8988T (cell line): Measurements from ENCODE around the gene DHX35.
"Not testable (repeated sequence)": the region's sequence is repeated elsewhere in the genome, so short reads cannot be mapped to it uniquely, and the experiment has no call there.

Experiments
- DNase-seq: peaks from one replicate; pipeline ENCODE4 v3.0.0; 2011

DHX35 gene

DNA sequence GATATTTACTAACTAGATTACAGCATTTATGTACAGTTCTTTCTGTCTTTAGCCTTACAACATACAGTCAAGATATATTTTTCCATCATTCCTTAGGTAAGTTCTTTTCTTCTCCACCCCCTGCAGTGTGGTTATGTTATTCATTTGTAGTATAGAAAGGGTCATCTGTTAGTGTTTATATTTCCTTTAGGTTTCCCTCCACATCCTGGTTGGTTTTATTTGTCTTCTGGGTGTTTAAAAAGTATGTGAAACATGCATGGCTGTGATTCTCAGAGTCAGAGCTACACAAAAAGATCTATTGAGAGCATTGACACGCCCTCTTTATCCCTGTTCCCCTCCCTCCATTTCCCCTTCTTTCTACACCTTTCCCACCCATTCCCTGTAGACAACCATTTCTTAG lies 20.1 kb downstream of the DHX35 start:
- no peak for DNase-seq

GRCh38 chr20:38985060-38985459 lies 22.9 kb downstream of the DHX35 start:
- no peak for DNase-seq

DNA sequence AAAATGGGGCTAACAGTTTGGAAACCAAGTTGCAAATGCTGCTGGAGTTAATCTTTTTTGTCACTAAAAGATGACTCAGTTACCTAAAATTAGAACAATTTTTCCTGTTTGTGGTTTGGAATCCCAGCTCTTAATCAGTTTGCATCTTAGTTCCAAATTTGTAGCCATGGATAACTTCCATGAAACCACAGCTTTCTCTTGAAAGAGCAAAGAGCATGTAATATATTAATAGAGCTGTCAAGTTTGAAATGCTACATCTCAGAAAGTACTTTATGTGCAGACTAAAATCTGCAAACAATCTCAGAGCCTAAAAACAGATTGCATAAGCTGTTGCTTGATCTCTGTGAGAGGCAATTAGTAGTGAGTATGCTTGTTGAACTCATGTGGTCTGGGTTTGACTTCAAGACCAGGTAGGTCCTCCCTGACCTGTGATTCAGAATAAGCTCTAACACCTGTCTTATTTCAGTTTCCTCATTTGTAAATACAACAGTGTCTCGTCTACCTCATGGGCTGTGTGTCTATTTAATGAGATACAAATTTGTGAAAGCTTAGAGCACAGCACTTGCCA lies 23.5 kb downstream of the DHX35 start:
- no peak for DNase-seq

DNA sequence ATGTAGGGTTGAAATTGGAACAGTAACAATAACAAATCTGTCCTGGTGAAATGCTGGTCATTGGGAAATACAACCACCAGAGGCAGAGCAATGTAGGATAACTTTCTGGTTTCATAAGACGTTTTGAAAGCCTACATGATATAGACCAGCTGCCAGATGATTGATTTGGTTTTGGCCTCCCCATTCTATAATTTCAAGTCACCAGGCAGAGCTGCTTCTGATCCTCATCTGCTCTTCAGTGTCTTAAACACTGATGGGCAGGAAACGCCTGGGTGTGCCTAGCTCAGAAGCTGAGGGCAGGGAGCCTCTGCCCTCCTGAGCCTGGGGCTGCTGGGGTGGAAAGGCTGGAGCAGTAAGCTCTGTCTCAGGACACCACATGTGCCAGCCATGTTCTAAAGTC lies 24.5 kb downstream of the DHX35 start:
- no peak for DNase-seq

- no peak for DNase-seq
Observed at GRCh38 chr20:38987777-38988176, 25.6 kb downstream of the DHX35 start.

- DNase-seq, result no peak
Observed at GRCh38 chr20:38990728-38991127, 28.6 kb downstream of the DHX35 start.

DNA sequence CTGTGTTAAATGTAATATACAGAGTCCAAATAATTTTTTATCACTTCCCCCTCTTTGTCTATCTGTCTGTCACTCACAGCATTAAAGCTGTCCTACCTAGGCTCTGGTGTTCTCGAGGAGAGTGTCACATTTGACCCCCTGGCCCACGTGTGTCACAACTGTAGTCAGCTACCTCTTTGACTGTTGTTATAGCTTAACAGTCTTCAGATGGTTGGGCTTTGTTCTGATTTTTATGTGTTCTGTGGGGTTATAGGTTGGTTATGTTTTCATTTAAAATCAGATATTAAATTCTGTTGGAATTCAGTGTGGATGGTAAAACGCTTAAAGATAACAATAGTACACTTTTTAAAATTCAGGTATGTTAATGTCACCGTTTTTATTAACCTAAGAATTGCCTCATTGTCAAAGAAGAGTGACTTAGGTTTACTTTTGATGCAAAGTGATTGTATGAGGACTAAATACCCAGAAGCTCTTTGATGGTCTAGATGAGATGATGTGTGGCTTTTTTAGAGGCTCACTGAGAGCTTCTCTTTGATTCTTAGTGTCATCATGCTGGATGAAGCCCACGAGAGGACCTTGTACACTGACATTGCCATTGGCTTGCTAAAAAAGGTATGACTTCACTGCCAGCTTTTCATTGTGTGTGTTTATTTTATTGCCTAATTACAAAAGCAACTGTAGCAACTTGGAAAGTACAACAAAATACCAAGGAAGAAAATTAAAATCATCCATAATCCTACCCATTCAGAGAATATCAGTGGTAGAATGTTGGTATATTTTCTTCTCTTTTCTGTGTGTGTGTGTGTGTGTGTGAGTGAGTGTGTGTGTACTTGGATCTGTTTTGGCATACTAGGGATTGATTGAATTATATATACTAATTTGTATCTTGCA lies 29.9 kb downstream of the DHX35 start:
- DNase-seq, result no peak

DNA sequence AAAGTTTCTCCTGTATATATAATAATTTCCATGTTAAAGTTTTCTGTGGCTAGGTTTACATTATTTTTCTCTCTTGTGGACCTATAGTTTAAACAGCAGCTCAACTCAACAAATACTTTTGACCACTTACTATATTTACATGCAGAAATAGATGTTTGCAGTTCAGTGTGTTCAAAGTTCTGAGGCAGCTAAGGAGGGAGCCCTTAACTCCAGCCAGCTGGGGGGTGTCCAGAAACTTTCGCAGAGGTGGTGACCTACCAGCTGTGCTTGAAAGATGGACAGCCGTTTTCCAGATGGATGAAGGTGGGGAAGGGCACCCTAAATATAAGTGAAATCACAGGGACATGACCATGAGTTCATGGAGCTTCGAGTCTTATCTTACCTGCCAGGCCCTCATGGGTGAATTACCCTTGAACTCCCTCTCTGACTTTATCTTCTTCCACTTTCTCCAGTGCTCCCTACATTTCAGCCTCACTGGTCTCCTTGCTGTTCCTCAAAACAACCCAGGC lies 33.4 kb downstream of the DHX35 start:
- no peak for DNase-seq

- not testable (repeated sequence) for DNase-seq
Observed at GRCh38 chr20:38996866-38997265, 34.7 kb downstream of the DHX35 start.

DNA sequence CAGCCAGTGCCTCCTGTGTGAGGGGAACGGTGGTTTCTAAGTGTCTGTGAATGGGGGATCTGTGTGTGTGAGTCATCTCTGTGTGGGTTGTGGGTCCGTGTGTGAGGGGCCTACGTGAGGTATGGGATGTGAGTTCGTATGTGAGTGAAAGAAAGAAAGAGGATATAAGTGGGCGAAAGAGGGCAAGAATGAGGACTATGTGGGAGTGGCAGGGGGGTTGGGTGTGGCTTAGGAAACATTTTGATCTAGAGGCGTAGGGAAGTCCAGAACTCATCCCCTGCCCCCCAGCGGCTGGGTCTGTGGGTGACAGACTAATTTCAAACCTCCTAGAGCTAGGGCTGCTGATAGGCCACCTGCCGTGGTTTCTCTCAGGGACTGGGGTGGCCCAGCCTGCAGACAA lies 35.5 kb downstream of the DHX35 start:
- DNase-seq, result no peak

DNA sequence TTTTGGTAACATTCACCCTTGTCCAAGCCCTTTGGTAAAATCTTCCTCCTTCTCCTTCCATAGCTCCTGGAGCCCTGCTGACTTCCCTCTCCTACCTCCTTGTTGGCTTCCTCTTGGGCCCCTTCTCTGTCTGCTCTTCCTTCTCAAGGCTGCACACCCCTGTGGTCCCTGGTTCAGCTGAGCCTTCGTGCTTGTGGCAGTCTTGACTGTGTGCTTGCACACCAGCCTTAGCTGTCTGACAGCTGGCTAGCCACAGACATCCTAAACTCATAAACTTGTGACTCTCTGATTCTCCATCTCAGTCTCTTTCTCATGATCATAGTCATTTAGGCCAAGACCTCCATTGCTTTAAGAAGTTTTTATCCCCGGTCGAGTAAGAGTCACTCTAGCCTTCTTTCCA lies 37.1 kb downstream of the DHX35 start:
- no peak for DNase-seq

DNA sequence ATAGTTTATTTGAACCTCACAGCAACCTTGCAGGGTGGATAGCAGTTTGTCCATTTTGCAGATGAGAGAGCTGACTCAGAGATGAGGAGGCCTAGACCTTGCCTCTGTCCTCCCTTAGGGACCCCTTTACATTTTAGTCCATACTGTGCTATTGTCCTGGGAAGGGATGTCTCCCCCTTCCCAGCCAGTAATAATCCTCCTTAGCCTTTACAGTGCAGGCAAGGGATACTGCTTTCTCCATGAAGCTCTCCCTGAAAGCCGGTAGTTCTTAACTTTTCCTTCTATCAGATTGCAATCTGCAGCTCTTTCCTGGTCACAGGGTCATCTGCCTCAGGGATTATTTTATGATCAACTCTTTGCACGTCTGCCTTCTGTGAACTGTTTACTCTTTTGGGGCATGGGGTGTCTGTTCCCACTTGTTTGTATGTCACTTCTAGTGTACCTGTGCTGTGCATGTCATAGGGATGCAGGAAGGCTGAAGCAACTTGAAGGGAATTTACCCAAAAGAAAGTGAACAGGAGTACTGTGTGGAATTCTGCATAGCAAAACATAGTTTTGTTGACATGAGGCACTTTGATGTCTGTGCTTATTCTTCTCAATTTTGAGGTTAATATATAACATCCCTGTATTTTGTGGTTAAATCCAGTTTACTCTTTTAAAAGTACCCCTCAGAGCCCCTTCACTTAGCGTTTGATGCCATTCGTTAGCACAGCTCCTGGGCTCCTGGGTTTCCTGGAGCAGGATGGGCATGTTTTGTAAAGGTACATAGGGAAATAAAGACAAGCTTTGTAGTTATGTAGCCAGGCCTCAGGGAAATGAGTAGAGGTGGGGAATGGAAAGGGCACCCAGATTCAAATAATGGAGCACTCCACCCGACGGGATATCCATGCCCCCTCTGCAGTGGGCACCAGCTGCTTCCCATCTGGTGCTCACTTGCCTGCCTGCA lies 38.1 kb downstream of the DHX35 start:
- no peak for DNase-seq

GRCh38 chr20:39004508-39004907 lies 42.4 kb downstream of the DHX35 start:
- no peak for DNase-seq

DNA sequence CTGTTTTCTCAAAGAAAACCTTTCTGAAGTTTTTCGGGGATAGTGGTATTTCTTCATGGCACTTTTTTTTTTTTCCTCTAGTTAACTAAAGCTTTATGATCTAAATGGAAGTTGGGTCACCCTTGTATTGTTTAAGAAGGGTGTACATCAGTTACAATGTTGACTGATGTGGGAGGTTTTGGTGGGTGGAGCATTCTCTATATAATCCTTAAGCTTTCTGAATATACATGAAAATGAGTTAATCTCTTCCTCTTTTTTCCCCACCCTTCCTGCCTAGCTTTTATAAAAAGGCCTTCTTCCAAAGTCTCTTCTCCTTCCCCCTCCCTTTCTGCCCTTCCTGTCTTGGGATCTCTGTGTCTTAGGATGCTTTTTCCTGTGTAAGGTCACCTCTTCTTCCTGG lies 47.2 kb downstream of the DHX35 start:
- DNase-seq, result no peak

DNA sequence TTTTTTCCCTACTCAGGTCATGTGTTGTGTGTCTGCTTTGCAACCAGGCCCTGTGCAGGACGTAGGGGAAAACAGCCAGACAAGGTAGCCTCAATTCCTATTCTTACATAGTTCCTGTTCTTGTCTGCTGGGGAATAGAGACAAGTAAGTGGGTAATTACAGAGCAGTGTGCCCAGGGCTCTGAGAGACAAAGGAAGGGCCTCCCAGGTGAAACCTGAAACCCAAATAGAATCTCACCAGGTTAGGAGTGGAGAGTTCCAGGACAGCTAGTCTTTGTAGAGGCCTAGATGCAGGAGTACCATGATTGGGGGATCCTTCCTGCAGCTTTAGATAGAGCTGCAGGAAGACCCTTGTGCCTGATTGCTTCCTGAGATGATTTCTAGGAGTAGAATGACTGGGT lies 48.4 kb downstream of the DHX35 start:
- DNase-seq, result no peak

GRCh38 chr20:39013662-39014109 lies 51.5 kb downstream of the DHX35 start:
- DNase-seq, result no peak

DNA sequence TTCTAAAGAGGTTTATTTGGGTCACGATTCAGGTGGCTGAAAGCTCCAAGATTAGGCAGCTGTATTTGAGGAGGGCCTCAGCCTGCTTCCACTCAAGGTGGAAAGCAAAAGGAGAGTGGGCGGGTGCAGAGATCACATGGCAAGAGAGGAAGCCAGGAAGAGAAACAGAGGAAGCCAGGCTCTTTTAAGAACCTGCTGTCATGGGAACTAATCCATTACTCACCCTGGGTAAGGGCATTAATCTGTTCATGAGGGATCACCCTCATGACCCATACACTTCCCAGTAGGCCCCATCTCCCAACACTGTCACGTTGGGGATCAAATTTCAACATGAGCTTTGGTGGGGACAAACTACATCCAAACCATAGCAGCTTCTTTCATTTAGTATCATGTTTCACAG lies 53.9 kb downstream of the DHX35 start:
- no peak for DNase-seq

GRCh38 chr20:39016506-39016905 lies 54.4 kb downstream of the DHX35 start:
- no peak for DNase-seq

- no peak for DNase-seq
Observed at GRCh38 chr20:39019027-39019426, 56.9 kb downstream of the DHX35 start.

DNA sequence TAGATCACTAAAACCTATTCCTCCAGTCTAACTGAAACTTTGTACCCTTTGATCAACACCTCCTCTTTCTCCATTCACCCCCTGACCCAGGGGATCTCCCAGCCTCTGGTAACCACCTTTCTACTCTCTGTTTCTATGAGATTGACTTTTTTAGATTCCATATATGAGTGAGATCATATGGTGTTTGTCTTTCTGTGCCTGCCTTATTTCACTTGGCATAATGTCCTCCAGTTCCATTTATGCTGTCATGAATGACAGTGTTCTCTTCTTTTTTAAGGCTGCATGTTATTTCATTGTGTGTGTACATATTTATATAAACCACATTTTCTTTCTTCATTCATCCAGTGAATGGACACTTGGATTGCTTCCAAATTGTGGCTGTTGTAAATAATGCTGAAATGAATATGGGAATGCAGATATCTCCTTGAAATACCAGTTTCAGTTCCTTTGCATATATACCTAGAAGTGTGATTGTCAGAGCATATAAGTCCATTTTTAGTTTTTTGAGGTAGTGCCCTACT lies 57.7 kb downstream of the DHX35 start:
- no peak for DNase-seq

- no peak for DNase-seq
Observed at GRCh38 chr20:39021748-39022147, 59.6 kb downstream of the DHX35 start.

GRCh38 chr20:39025883-39026282 lies 63.7 kb downstream of the DHX35 start:
- DNase-seq, result no peak

DNA sequence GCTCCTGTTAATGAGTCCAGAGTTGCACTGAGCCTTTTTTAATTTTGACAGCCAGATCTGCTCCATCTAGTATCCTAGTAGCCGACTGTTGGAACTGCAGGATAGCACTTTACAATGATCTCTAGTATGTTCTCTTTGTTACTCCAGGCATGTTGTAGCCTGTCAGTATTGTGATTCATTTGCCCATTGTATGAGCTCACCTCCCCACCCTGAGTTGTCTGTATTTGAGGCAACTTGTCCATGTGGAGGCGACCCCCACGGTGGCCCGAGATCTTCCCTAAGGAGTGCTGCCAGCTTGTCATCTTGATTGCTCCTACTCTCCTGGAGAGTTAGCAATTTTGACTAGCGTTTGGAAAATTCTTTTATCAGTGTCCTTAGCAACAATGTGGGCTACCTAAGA lies 67.2 kb downstream of the DHX35 start:
- DNase-seq, result no peak
